DOHH2 (cell line): ENCODE measurements around the gene MGAT4B.

ENCODE experiments used
- EZH2phosphoT487 ChIP-seq: fragments of 200-600 bp; sonication (generic); IDR thresholded peaks from 2 replicates; pipeline ENCODE4 v1.6.1; 2017; ENCODE audit warnings: borderline replicate concordance, mild to moderate bottlenecking, antibody characterized with exemption, low read length, moderate library complexity, mixed read lengths
- TF ChIP-seq, protein P1 (sequence below): fragments of 200-600 bp; sonication (generic); IDR thresholded peaks from one replicate; pipeline ENCODE4 v1.5.1; 2014; ENCODE audit warnings: antibody characterized with exemption, mild to moderate bottlenecking, low read depth, low read length; ENCODE audit not compliant: poor library complexity, severe bottlenecking

DNA sequence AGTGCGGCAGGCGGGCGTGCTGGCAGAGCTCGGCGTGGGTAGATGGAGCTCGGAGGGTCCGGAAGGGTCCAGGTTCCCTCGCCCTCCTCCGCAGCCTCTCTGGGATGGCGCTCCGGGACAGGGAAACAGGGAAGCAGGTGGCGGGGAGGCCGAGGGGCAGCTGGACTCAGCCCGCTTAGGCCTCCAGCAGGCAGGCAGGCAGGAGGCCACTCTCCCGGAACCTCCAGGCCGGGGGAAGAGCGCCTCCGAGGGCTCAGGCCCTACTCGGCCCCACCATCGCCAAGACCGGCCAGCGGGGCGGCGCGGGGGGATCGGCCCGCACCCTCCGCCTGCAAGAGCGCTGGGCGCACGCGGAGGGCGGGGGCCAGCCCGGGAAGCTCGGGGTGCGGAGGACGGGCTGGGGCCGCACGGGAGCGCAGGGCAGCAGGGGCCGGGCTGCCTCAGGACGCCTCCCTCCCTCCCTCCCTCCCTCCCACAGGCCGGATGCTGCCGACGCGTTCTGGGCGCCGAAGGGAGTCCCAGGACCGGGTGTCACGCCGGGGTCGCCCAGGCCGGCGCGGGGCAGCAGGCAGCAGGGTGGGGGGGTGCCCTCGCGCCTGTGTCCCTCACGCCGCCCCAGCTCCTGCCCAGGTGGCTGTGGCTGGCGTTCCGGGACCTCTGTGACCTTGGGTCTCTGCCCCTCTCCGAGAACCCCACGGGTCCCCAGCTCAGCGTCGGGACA is 977 bp downstream of the MGAT4B start:
- TF ChIP-seq, protein P1, sequence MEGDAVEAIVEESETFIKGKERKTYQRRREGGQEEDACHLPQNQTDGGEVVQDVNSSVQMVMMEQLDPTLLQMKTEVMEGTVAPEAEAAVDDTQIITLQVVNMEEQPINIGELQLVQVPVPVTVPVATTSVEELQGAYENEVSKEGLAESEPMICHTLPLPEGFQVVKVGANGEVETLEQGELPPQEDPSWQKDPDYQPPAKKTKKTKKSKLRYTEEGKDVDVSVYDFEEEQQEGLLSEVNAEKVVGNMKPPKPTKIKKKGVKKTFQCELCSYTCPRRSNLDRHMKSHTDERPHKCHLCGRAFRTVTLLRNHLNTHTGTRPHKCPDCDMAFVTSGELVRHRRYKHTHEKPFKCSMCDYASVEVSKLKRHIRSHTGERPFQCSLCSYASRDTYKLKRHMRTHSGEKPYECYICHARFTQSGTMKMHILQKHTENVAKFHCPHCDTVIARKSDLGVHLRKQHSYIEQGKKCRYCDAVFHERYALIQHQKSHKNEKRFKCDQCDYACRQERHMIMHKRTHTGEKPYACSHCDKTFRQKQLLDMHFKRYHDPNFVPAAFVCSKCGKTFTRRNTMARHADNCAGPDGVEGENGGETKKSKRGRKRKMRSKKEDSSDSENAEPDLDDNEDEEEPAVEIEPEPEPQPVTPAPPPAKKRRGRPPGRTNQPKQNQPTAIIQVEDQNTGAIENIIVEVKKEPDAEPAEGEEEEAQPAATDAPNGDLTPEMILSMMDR: no peak
- no peak for TF ChIP-seq EZH2phosphoT487
